ENCODE measurements around the gene MTG1.

- TF ChIP-seq CTCF (IDR thresholded peaks at IDR 0.05; ENCODE audit: insufficient read depth, low read depth, low read length) = no peak
- no peak for TF ChIP-seq EZH2 (IDR thresholded peaks at IDR 0.05; ENCODE audit: insufficient read depth, low read length)
Measured at GRCh38 chr10:133415752-133416151, 21.8 kb downstream of the MTG1 start.

Data from astrocyte (in vitro differentiated cells and primary cell).